Muscle layer of colon (tissue), 2 donors: Measurements from ENCODE around the gene TRABD2B.

Source experiments
- H3K27ac ChIP-seq: one replicate; pipeline ENCODE4 v1.7.0; 2013; ENCODE audit warnings: low read depth, mild to moderate bottlenecking, low read length, moderate library complexity
- H3K27me3 ChIP-seq, 2 donors: one replicate each; pipeline ENCODE4 v1.7.0; 2013; ENCODE audit warnings: low read length in 2 of 2, mild to moderate bottlenecking in 2 of 2; ENCODE audit not compliant: insufficient read depth in 2 of 2, control insufficient read depth in 1 of 2
- H3K36me3 ChIP-seq: one replicate; pipeline ENCODE4 v1.7.0; 2013; ENCODE audit warnings: mild to moderate bottlenecking, low read length; ENCODE audit not compliant: insufficient read depth
- H3K4me1 ChIP-seq: one replicate; pipeline ENCODE4 v1.7.0; 2013; ENCODE audit warnings: mild to moderate bottlenecking, low read length; ENCODE audit not compliant: insufficient read depth
- H3K4me3 ChIP-seq, 2 donors: one replicate each; pipeline ENCODE4 v1.7.0; 2013; ENCODE audit warnings: low read length in 2 of 2, low read depth in 1 of 2, mild to moderate bottlenecking in 1 of 2, moderate library complexity in 1 of 2
- H3K9ac ChIP-seq: one replicate; pipeline ENCODE4 v1.7.0; 2013; ENCODE audit warnings: low read length
- H3K9me3 ChIP-seq: one replicate; pipeline ENCODE4 v1.7.0; 2013; ENCODE audit warnings: mild to moderate bottlenecking, low read length
- donor health status: abdominal sarcoma.
- donor health status: Adenocarcinoma of cecum.

TRABD2B gene

DNA sequence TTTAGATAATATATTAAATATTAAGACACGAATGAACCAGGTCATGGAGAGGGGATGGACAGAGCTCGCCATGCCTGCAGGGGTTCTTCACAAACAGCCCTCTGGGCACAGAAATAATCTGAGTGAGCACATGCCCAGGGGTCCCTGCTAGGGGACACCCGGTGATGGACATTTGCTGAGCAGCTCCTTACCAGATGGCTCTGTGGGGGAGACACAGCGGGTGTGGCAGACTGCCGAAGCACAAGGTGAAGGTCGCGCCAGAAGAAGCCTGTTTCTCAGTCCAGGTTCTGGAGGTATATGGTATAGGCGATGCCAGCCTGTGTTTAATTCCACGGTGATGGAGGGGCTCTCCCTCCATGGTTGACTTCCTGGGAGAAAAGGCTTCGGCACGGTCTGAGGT is 9.6 kb downstream of the TRABD2B start:
- H3K27ac ChIP-seq, result no peak overlapping the region

GRCh38 chr1:47986761-47987200 is 10.4 kb downstream of the TRABD2B start:
- Histone ChIP-seq H3K9ac (no peak overlapping the region), H3K27me3 (no peaks in the 10 kb centered on the region), H3K4me3 (no peak overlapping the region), H3K27ac (no peak overlapping the region), H3K36me3 (no peaks in the 10 kb centered on the region), H3K9me3 (no peaks in the 10 kb centered on the region), H3K4me1 (peaks cover 5% of the 10 kb centered on the region)

More for the DNA sequence above, 9.6 kb downstream of the TRABD2B start:
- no peaks in the 10 kb centered on the region for H3K27me3 ChIP-seq
- H3K36me3 ChIP-seq, result no peaks in the 10 kb centered on the region
- no peak overlapping the region for H3K9ac ChIP-seq
- no peak overlapping the region for H3K4me3 ChIP-seq
- no peaks in the 10 kb centered on the region for H3K9me3 ChIP-seq
- peaks cover 5% of the 10 kb centered on the region for H3K4me1 ChIP-seq

DNA sequence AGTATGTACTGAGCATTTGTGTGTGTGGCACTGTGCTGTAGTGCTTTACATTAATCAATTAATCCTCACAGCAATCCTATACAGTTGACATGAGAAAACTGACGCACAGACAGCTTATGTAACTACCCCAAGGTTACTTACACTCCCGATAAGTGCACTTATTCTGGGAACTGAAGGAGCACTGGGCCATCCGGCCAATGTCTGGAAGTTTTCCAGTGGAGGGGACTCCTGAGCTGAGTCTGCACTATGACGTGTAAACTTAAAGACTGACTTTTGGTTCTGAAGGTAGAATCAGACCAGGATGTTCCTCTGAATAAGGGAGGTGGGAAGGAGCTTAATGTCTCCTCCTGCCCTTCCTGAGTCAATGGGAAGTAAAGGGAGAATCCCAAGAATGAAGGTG is 12.2 kb downstream of the TRABD2B start:
- no peak overlapping the region for H3K27ac ChIP-seq
- H3K4me3 ChIP-seq, result no peak overlapping the region
- H3K27me3 ChIP-seq, result no peaks in the 10 kb centered on the region
- H3K9me3 ChIP-seq, result no peaks in the 10 kb centered on the region
- peaks cover 5% of the 10 kb centered on the region for H3K4me1 ChIP-seq
- H3K9ac ChIP-seq, result no peak overlapping the region
- no peaks in the 10 kb centered on the region for H3K36me3 ChIP-seq

DNA sequence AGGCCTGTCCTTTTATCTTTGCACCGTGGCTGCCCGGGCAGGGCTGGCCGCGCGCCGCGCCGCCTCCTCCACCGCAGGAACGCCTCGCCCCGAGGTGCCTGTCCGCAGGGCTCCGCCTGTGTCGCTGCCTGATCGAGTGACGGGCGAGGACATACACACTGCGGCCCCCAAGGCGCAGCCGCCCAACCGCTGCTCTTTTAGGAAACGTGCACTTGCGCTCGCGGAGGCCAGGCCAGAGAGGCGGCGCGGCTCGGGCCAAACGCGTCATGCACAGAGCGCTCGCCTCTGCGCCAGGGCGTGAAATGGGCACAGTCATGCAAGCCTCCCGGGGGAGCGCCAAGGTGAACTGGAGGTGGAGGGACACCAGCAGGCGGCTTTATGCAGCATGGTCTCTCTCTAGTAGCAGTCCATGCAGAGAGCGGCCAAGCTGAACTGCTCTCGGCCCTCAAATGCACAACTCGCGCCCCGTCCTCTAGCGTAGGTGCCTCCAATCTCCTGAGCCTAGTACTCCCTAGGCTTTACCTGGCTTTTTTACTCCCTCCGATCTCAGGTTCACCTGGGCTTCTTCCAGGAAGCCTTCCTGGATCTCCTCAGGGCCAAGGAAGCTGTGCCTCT is 12.9 kb downstream of the TRABD2B start:
- Histone ChIP-seq H3K4me1 (peaks cover 5% of the 10 kb centered on the region), H3K9me3 (no peaks in the 10 kb centered on the region), H3K36me3 (no peaks in the 10 kb centered on the region), H3K27ac (no peak overlapping the region), H3K9ac (no peak overlapping the region), H3K4me3 (no peak overlapping the region), H3K27me3 (no peaks in the 10 kb centered on the region)

DNA sequence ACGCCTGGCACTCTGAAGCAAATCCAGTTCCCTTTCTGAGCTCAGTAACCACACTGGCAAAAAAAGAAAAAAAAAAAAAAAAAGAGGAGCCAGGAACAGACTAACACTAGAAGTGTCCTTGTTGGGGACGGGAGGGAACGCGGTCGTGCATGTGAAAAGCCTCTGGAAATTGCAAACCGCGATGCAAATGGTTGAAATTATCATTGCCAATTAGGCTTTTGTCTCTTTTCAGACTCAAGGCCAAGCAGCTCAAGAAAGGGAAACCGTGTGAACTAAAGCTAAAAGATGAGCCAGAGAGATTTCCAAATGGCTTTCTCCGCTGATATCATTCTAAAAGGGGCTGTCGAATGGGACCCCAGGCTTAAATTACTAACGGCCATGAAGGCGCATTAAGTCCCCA is 13.5 kb downstream of the TRABD2B start:
- Histone ChIP-seq H3K4me3 (no peak overlapping the region), H3K9me3 (no peaks in the 10 kb centered on the region), H3K4me1 (peaks cover 5% of the 10 kb centered on the region), H3K27ac (no peak overlapping the region), H3K27me3 (no peaks in the 10 kb centered on the region), H3K36me3 (no peaks in the 10 kb centered on the region), H3K9ac (no peak overlapping the region)

DNA sequence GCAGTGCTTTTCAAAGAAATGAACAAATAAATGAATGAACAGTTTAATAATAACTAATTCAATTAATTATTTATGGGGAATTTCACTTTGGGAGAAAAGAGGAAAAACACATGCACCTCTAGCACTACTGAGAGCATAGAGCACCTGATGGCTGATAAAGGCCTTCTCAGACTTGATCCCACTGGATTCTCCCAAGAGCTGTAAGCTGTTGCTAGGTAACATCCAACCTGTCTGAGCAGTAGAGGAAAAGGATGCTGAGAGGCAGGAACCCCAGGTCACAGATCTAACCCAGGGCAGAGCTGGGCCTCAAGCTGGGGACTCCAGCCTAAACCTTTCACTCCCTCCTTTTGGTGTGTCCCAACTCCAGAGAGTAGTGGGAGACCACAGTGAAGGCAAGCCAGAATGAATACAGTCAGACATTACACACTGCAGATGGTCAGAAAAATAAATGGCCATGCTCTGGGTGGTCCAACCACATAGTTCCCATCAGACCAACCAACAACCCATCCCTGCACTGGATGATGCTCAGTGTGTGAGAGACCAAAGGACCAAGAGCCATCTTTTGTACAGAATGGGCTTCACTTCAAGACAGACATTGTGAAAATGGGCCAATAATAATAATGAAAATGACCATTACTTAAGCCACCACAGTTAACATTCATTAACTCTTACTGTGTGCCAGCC is 15.4 kb downstream of the TRABD2B start:
- H3K4me1 ChIP-seq, result no peaks in the 10 kb centered on the region
- H3K4me3 ChIP-seq, result no peak overlapping the region
- no peak overlapping the region for H3K27ac ChIP-seq
- no peaks in the 10 kb centered on the region for H3K27me3 ChIP-seq
- H3K9me3 ChIP-seq, result no peaks in the 10 kb centered on the region
- H3K9ac ChIP-seq, result no peak overlapping the region
- no peaks in the 10 kb centered on the region for H3K36me3 ChIP-seq

DNA sequence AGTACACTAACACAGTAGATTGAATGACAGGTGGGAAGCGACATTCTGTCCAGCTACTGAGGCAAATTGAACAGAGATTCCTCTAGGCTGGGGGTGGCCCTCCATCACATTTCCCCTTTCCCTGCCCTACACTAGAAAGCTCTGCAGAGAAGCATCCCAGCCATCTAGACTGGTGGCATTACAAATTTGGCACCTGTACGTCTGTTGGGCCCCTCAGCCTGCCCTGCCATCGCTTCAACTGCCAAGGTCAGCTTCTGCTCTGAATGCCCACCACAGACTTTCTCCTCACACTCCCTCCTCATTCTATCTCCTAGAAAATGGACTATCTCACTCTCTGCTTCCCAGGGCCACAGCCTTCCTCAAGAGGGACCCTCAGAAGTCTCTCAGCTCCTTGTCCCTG is 16.7 kb downstream of the TRABD2B start:
- no peak overlapping the region for H3K27ac ChIP-seq
- no peaks in the 10 kb centered on the region for H3K9me3 ChIP-seq
- no peaks in the 10 kb centered on the region for H3K4me1 ChIP-seq
- no peak overlapping the region for H3K4me3 ChIP-seq
- no peak overlapping the region for H3K9ac ChIP-seq
- no peaks in the 10 kb centered on the region for H3K36me3 ChIP-seq
- H3K27me3 ChIP-seq, result no peaks in the 10 kb centered on the region

GRCh38 chr1:47979724-47980123 is 17.5 kb downstream of the TRABD2B start:
- H3K27me3 ChIP-seq, result no peaks in the 10 kb centered on the region
- no peaks in the 10 kb centered on the region for H3K36me3 ChIP-seq
- no peak overlapping the region for H3K9ac ChIP-seq
- no peak overlapping the region for H3K4me3 ChIP-seq
- no peak overlapping the region for H3K27ac ChIP-seq
- no peaks in the 10 kb centered on the region for H3K9me3 ChIP-seq
- no peaks in the 10 kb centered on the region for H3K4me1 ChIP-seq

DNA sequence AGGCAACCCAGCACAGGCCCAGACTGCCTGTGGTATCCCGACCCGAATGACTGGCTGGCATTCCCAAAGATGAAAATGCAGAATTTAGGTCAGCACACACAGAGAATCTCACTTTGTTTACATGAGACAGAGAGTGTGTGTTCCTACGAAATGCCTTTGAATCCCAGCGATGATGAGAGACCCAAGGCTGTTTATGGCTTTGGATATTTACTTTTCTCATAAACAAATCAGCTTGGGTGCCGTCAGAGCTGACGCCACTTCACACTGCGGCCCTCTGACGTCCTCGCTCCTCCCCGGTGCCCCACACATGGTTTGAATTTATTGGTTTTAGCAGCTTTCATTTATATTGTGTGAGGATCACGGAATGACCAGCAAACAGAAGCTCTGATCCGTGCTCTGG is 18.7 kb downstream of the TRABD2B start:
- Histone ChIP-seq H3K27ac (no peak overlapping the region), H3K9ac (no peak overlapping the region), H3K27me3 (no peaks in the 10 kb centered on the region), H3K9me3 (no peaks in the 10 kb centered on the region), H3K4me1 (no peaks in the 10 kb centered on the region), H3K4me3 (no peak overlapping the region), H3K36me3 (no peaks in the 10 kb centered on the region)

DNA sequence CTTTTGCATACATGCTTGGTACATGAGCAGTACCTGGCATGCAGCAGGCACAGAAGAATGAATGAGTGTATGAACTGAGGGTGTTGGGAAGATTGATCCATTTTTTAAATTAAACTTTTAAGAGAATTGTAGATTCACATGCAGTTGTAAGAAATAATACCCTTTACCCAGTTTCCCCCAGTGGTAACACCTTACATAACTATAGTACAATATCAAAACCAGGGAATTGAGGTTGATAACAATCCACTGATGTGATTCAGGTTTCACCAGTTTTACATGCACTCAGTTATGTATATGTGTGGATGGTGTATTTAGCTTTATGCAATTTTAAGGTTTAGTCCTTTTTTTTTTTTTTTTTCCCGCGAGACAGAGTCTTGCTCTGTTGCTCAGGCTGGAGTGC is 20.5 kb downstream of the TRABD2B start:
- H3K9me3 ChIP-seq, result no peaks in the 10 kb centered on the region
- H3K4me1 ChIP-seq, result no peaks in the 10 kb centered on the region
- no peaks in the 10 kb centered on the region for H3K36me3 ChIP-seq
- H3K27me3 ChIP-seq, result no peaks in the 10 kb centered on the region
- no peak overlapping the region for H3K9ac ChIP-seq
- H3K27ac ChIP-seq, result no peak overlapping the region
- H3K4me3 ChIP-seq, result no peak overlapping the region

- Histone ChIP-seq H3K36me3 (no peaks in the 10 kb centered on the region), H3K4me1 (no peaks in the 10 kb centered on the region), H3K9ac (no peak overlapping the region), H3K27me3 (no peaks in the 10 kb centered on the region), H3K9me3 (no peaks in the 10 kb centered on the region), H3K27ac (no peak overlapping the region), H3K4me3 (no peak overlapping the region)
Measured at GRCh38 chr1:47976267-47976666, 20.9 kb downstream of the TRABD2B start.
